HepG2 (cell line): ENCODE measurements around the gene NUP93. TPM values are rescaled to one million over a fixed set of nuclear protein-coding genes. Genes with fewer than 3 reads are reported as not detected.

Experiments used
- ATAD3A ChIP-seq: sonication (generic); formaldehyde crosslinking; IDR thresholded peaks from 2 replicates; pipeline ENCODE4 v1.4.0; 2020; ENCODE audit warnings: missing genetic modification reagents
- ATF7 ChIP-seq, 2 experiments: fragments of 450-650 bp in 1 of 2; sonication (generic) in 1 of 2; formaldehyde crosslinking in 1 of 2; IDR thresholded peaks; 2 replicates each; pipeline versions ENCODE4 v1.4.0 to v1.6.1; 2016 to 2020; ENCODE audit warnings: antibody characterized with exemption in 1 of 2, mild to moderate bottlenecking in 1 of 2, missing genetic modification reagents in 1 of 2
- BRD4 ChIP-seq: sonication (generic); formaldehyde crosslinking; IDR thresholded peaks from 2 replicates; pipeline ENCODE4 v1.4.0; 2020; ENCODE audit warnings: missing genetic modification reagents
- CENPBD1 ChIP-seq: sonication (generic); formaldehyde crosslinking; IDR thresholded peaks from 2 replicates; pipeline ENCODE4 v1.8.0; 2022; ENCODE audit warnings: missing genetic modification reagents, low read depth, mild to moderate bottlenecking, borderline replicate concordance
- ETV5 ChIP-seq: IDR thresholded peaks from 2 replicates; pipeline ENCODE4 v1.6.1; 2018; ENCODE audit warnings: missing biosample characterization, missing genetic modification reagents, inconsistent platforms, borderline replicate concordance
- ETV6 ChIP-seq: sonication (generic); formaldehyde crosslinking; conservative IDR thresholded peaks from 2 replicates; pipeline ENCODE4 v1.4.0; 2020; ENCODE audit warnings: missing genetic modification reagents
- HCFC1 ChIP-seq: fragments of 150-350 bp; IDR thresholded peaks from 2 replicates; pipeline ENCODE4 v1.6.1; 2014; ENCODE audit warnings: low read depth, low read length
- HOXA5 ChIP-seq: sonication (generic); formaldehyde crosslinking; IDR thresholded peaks from 2 replicates; pipeline ENCODE4 v1.4.0; 2020; ENCODE audit warnings: missing genetic modification reagents
- JDP2 ChIP-seq: sonication (generic); formaldehyde crosslinking; IDR thresholded peaks from 2 replicates; pipeline ENCODE4 v1.8.1; 2022; ENCODE audit warnings: missing genetic modification reagents, borderline replicate concordance
- KLF13 ChIP-seq: sonication (generic); formaldehyde crosslinking; IDR thresholded peaks from 2 replicates; pipeline ENCODE4 v1.4.0; 2020; ENCODE audit warnings: mild to moderate bottlenecking, missing genetic modification reagents
- MAFF ChIP-seq: IDR thresholded peaks from 2 replicates; pipeline ENCODE4 v1.6.1; 2011; ENCODE audit warnings: low read depth, low read length, improper control_type of control experiment
- MAZ ChIP-seq, 2 experiments: sonication (generic) in 1 of 2; formaldehyde crosslinking in 1 of 2; IDR thresholded peaks; 2 replicates each; pipeline versions ENCODE4 v1.5.0 to v1.6.1; 2012 to 2020; ENCODE audit warnings: low read depth in 2 of 2, mild to moderate bottlenecking in 2 of 2, borderline replicate concordance in 1 of 2, improper control_type of control experiment in 1 of 2, low read length in 1 of 2, missing genetic modification reagents in 1 of 2, moderate library complexity in 1 of 2
- NR2F6 ChIP-seq, 2 experiments: IDR thresholded peaks; 2 replicates each; pipeline ENCODE4 v1.6.1; 2016; ENCODE audit warnings: antibody characterized with exemption in 1 of 2, mild to moderate bottlenecking in 1 of 2
- SRSF1 ChIP-seq: fragments of 200-400 bp; formaldehyde crosslinking; optimal IDR thresholded peaks from 2 replicates; pipeline ENCODE3; 2017; ENCODE audit warnings: mild to moderate bottlenecking, low read depth, low read length, moderate library complexity
- TCF7L2 ChIP-seq: IDR thresholded peaks from 2 replicates; pipeline ENCODE4 v1.6.1; 2011; ENCODE audit warnings: mild to moderate bottlenecking, low read depth, low read length, moderate library complexity
- ZKSCAN1 ChIP-seq: fragments of 150-350 bp; IDR thresholded peaks from 2 replicates; pipeline ENCODE4 v1.6.1; 2014; ENCODE audit warnings: low read length
- ZNF329 ChIP-seq: sonication (generic); formaldehyde crosslinking; IDR thresholded peaks from 2 replicates; pipeline ENCODE4 v1.9.0; 2021; ENCODE audit warnings: low read depth, mild to moderate bottlenecking, missing genetic modification reagents
- ZNF713 ChIP-seq: sonication (generic); formaldehyde crosslinking; IDR thresholded peaks from 2 replicates; pipeline ENCODE4 v1.4.0; 2020; ENCODE audit warnings: mild to moderate bottlenecking, missing genetic modification reagents
- ZNF720 ChIP-seq: sonication (generic); formaldehyde crosslinking; IDR thresholded peaks from 2 replicates; pipeline ENCODE4 v1.4.0; 2020; ENCODE audit warnings: missing genetic modification reagents
- ZNF766 ChIP-seq: sonication (generic); formaldehyde crosslinking; IDR thresholded peaks from 2 replicates; pipeline ENCODE4 v1.5.0; 2020; ENCODE audit warnings: missing genetic modification reagents, borderline replicate concordance
- ZNF782 ChIP-seq: sonication (generic); formaldehyde crosslinking; IDR thresholded peaks from 2 replicates; pipeline ENCODE4 v1.4.0; 2020; ENCODE audit warnings: missing genetic modification reagents, mild to moderate bottlenecking, borderline replicate concordance
- ZSCAN21 ChIP-seq: sonication (generic); formaldehyde crosslinking; IDR thresholded peaks from 2 replicates; pipeline ENCODE4 v1.8.0; 2022; ENCODE audit warnings: mild to moderate bottlenecking, missing genetic modification reagents, moderate library complexity, borderline replicate concordance
- ZSCAN25 ChIP-seq: sonication (generic); formaldehyde crosslinking; IDR thresholded peaks from 2 replicates; pipeline ENCODE4 v1.8.0; 2022; ENCODE audit warnings: mild to moderate bottlenecking, missing genetic modification reagents
- polyA plus RNA-seq, 8 experiments: library from polyadenylated mRNA; depleted of rRNA in 3 of 8; stranded (reverse) in 7 of 8; unstranded in 1 of 8; fragments of >200 nt; fragmentation: Illumina TruSeq in 4 of 8; extraction: Trizol in 4 of 8; gene quantifications; 2 replicates each; pipeline versions ENCODE4 v1.2.1 to v1.2.3, GENCODE V29; 2011 to 2016; ENCODE audit warnings: low read depth in 4 of 8, missing spikeins in 1 of 8, mixed read lengths in 1 of 8; ENCODE audit not compliant: insufficient read depth in 1 of 8
- total RNA-seq, 5 experiments: library from RNA; depleted of rRNA; stranded (reverse); fragments of >200 nt; fragmentation: Illumina TruSeq; extraction: Trizol; gene quantifications; 2 replicates each; pipeline ENCODE4 v1.2.3, GENCODE V29; 2016; ENCODE audit warnings: low read depth in 1 of 5
- TF ChIP-seq, protein P1 (sequence below): IDR thresholded peaks from 2 replicates; pipeline ENCODE4 v1.6.1; 2016; ENCODE audit warnings: low read depth, control low read depth
- TF ChIP-seq, protein P2 (sequence below): sonication (generic); formaldehyde crosslinking; IDR thresholded peaks from 2 replicates; pipeline ENCODE4 v1.5.0; 2020; ENCODE audit warnings: mild to moderate bottlenecking, missing genetic modification reagents, borderline replicate concordance

Gene NUP93
- total and polyA plus RNA-seq, 2 of the 13 experiments (the other 11 are each of a cell fraction or from before 2014, with no cell fraction given), result 58.5 to 140 TPM

DNA sequence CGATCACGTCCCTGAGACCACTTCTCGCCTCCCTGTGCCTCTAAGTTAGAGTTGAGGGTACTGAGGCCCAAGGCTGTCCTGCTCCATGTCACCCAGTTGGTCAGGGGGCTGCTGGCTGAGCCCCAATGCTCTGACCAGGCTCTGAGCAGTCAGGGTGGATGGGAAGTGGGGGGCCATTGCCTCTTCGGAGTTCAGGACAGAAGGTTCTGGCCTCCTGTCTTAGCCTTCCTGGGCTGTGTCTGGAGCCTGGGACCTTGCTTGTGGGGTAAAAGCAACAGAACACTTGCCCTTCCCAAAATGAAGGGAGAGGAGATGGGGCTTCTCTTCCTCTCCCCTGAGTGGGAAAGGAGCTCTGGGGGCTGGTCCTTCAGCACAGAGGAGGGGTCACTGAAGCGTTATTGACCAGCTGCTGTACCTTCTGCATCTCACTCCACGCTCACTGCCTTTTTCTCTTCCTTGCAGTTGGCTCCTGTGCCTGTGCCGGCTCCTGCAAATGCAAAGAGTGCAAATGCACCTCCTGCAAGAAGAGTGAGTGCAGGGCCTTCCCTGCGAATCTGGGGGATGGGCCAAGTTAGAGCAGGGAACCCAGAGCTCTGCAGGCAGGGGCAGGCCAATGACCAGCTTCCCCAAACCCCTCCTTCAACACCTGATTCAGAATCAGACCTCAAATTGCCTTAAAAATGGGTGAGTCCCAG lies 47.1 kb upstream of the NUP93 start (continued):
- TF ChIP-seq, protein P1, sequence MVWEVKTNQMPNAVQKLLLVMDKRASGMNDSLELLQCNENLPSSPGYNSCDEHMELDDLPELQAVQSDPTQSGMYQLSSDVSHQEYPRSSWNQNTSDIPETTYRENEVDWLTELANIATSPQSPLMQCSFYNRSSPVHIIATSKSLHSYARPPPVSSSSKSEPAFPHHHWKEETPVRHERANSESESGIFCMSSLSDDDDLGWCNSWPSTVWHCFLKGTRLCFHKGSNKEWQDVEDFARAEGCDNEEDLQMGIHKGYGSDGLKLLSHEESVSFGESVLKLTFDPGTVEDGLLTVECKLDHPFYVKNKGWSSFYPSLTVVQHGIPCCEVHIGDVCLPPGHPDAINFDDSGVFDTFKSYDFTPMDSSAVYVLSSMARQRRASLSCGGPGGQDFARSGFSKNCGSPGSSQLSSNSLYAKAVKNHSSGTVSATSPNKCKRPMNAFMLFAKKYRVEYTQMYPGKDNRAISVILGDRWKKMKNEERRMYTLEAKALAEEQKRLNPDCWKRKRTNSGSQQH (CRISPR knock-in tag), result no peak
- no peak for TF ChIP-seq SRSF1
- TF ChIP-seq, protein P2, sequence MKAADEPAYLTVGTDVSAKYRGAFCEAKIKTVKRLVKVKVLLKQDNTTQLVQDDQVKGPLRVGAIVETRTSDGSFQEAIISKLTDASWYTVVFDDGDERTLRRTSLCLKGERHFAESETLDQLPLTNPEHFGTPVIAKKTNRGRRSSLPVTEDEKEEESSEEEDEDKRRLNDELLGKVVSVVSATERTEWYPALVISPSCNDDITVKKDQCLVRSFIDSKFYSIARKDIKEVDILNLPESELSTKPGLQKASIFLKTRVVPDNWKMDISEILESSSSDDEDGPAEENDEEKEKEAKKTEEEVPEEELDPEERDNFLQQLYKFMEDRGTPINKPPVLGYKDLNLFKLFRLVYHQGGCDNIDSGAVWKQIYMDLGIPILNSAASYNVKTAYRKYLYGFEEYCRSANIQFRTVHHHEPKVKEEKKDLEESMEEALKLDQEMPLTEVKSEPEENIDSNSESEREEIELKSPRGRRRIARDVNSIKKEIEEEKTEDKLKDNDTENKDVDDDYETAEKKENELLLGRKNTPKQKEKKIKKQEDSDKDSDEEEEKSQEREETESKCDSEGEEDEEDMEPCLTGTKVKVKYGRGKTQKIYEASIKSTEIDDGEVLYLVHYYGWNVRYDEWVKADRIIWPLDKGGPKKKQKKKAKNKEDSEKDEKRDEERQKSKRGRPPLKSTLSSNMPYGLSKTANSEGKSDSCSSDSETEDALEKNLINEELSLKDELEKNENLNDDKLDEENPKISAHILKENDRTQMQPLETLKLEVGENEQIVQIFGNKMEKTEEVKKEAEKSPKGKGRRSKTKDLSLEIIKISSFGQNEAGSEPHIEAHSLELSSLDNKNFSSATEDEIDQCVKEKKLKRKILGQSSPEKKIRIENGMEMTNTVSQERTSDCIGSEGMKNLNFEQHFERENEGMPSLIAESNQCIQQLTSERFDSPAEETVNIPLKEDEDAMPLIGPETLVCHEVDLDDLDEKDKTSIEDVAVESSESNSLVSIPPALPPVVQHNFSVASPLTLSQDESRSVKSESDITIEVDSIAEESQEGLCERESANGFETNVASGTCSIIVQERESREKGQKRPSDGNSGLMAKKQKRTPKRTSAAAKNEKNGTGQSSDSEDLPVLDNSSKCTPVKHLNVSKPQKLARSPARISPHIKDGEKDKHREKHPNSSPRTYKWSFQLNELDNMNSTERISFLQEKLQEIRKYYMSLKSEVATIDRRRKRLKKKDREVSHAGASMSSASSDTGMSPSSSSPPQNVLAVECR, result 0 out of 2 replicates have a peak, but pooled peaks have one; percentile 32
- no peak for TF ChIP-seq ZNF720 (CRISPR knock-in tag)
- TF ChIP-seq BRD4 (CRISPR knock-in tag), result no peak
- no peak for TF ChIP-seq MAZ (IDR thresholded peaks at IDR 0.05; ENCODE audit: borderline replicate concordance, low read depth, low read length)
- TF ChIP-seq MAZ (CRISPR knock-in tag; IDR thresholded peaks at IDR 0.05; ENCODE audit: low read depth), result no peak
- no peak for TF ChIP-seq ETV6 (CRISPR knock-in tag)
- TF ChIP-seq TCF7L2, result no peak
- TF ChIP-seq ATF7 (IDR thresholded peaks at IDR 0.05), result no peak
- 0 out of 2 replicates have a peak, but pooled peaks have one; percentile 3 for TF ChIP-seq ATF7 (CRISPR knock-in tag; IDR thresholded peaks at IDR 0.05)
- TF ChIP-seq ETV5 (CRISPR knock-in tag), result no peak
- no peak for TF ChIP-seq ATAD3A (CRISPR knock-in tag)
- TF ChIP-seq ZSCAN25 (CRISPR knock-in tag), result no peak
- 0 out of 2 replicates have a peak, but pooled peaks have one; percentile 5 for TF ChIP-seq ZNF782 (CRISPR knock-in tag)
- no peak for TF ChIP-seq ZKSCAN1
- TF ChIP-seq KLF13 (CRISPR knock-in tag), result no peak
- TF ChIP-seq ZSCAN21, result no peak
- no peak for TF ChIP-seq JDP2 (CRISPR knock-in tag)
- no peak for TF ChIP-seq MAFF
- no peak for TF ChIP-seq HCFC1
- TF ChIP-seq CENPBD1, result no peak
- 0 out of 2 replicates have a peak, but pooled peaks have one; percentile 16 for TF ChIP-seq ZNF713 (CRISPR knock-in tag)
- TF ChIP-seq ZNF329 (CRISPR knock-in tag), result no peak
- no peak for TF ChIP-seq HOXA5 (CRISPR knock-in tag)
- no peak for TF ChIP-seq NR2F6 (IDR thresholded peaks at IDR 0.05)
- TF ChIP-seq NR2F6 (CRISPR knock-in tag; IDR thresholded peaks at IDR 0.05), result no peak
- TF ChIP-seq ZNF766 (CRISPR knock-in tag), result no peak
